Measurements from ENCODE around the gene EPN3.

The EPN3 gene

GRCh38 chr17:50536683-50537646 is 4.4 kb downstream of the EPN3 start:
- no peak for DNase-seq

GRCh38 chr17:50537721-50538548 is 5.4 kb downstream of the EPN3 start:
- DNase-seq, result no peak

- no peak for DNase-seq
Observed at GRCh38 chr17:50538549-50539410, 6.2 kb downstream of the EPN3 start.

DNA sequence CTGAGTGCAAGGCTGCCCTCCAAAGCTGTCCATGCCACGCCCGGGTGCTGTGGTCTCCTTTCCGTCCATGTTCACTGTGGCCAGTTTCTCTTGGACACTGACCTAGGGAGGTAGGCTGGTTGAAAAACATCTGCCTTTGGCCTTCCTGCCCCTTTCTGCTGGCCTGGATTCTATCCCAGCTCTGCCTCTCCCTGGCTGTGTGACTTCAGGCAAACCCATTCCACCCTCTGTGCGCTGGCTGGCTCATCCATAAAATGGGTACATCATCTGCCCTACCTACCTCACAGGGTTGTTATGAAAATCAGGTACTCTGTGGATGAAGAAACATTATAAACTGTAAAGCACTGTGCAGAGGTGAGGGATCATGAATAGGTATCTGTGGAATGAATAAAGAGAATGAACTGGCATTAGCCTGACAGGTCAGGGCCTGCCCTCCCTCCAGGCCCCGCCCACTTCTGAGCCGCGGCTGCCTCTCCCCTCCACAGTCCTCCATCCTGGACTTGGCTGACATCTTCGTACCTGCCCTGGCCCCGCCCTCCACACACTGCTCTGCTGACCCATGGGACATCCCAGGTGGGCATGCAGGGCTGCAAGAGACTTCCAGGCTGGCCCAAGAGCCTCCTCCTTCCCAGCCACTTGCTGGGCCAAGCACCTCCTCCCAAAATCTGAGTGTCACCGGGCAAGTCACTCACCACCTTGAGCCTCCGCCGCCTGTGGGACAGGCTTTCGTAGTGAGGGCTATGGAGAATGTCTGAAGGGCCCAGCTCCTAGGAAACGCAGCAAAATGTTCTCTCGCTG is 7.4 kb downstream of the EPN3 start:
- no peak for DNase-seq

- DNase-seq, result no peak
Observed at GRCh38 chr17:50540560-50541401, 8.2 kb downstream of the EPN3 start.

GRCh38 chr17:50541402-50541715 is 8.8 kb downstream of the EPN3 start:
- DNase-seq, result no peak

- DNase-seq, result peak; percentile 82
Observed at GRCh38 chr17:50541716-50542688, 9.5 kb downstream of the EPN3 start.

GRCh38 chr17:50542795-50543774 is 10.6 kb downstream of the EPN3 start:
- DNase-seq, result no peak

DNA sequence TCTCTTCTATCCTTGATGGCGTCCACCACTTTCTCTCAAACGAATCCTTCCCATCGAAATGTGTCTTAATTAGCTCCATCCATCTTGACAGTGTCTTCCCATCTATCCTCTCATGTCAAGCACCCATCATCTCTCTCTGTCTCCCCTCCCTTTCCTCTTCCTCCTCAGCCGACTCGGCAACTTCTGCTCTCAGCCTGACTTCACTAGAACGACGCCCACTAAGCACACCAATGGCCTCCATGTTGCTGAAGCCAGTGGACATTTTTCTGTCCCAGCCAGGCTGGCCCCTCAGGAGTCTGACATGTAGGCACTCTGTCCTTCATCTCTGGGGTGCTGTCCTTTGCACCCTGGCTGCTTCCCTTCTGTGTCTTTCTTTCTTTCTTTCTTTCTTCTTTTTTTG is 12.0 kb downstream of the EPN3 start:
- DNase-seq, result no peak

DNA sequence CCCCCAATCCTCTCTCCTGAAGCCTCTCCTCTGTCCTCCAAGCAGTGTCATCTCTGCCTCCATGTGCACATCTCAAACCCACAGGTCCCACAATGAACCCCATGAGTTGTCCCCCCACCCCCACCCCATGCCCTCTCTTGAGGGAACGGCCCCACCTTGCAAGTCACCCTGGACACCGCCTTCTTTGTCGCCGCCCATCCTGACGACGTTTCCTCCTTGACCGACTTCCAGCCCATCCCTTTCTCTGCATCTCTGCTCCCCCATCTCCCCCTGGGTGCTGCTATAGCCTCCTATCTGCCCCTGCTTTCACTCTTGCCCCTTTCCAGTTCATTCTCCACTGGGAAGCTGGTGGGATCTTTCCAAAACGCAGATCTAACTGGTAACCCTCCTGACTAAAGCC is 12.8 kb downstream of the EPN3 start:
- no peak for DNase-seq

DNA sequence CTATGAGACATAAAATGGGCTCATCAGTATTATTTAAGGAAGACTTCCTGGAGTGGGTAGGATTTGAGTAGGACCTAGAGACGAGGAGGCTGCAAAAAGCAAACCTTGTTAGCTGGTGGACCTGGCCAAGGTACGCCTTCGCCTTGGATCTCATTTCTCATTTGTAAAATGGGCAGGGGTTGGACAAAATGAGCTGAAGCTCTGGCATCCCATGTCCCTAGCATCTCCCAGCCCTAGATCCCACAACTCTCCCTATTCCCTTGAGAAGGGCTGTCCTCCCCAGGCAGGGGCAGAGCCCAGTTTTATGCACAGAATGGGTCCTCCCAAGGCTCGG is 14.1 kb downstream of the EPN3 start:
- DNase-seq, result no peak

GRCh38 chr17:50547035-50547735 is 14.7 kb downstream of the EPN3 start, which contains the start of gene SPATA20:
Gene SPATA20, plus strand, starts transcription at chr17:50547174. Its CDS starts 35 bp downstream, at chr17:50547209.
- peak; percentile 84 for DNase-seq

GRCh38 chr17:50547736-50548083 is 15.2 kb downstream of the EPN3 start:
- no peak for DNase-seq

DNA sequence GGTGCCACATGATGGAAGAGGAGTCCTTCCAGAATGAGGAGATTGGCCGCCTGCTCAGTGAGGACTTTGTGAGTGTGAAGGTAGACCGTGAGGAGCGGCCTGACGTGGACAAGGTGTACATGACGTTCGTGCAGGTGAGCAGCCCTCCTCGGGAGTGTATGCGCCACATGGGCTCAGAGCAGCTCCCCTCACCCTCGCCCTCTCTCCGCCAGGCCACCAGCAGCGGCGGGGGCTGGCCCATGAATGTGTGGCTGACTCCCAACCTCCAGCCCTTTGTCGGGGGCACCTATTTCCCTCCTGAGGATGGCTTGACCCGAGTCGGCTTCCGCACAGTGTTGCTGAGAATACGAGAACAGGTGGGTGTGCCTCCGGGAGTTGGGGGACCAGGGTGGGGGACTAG is 16.3 kb downstream of the EPN3 start:
- DNase-seq, result no peak

- no peak for DNase-seq
Observed at GRCh38 chr17:50549256-50549941, 16.9 kb downstream of the EPN3 start.

DNA sequence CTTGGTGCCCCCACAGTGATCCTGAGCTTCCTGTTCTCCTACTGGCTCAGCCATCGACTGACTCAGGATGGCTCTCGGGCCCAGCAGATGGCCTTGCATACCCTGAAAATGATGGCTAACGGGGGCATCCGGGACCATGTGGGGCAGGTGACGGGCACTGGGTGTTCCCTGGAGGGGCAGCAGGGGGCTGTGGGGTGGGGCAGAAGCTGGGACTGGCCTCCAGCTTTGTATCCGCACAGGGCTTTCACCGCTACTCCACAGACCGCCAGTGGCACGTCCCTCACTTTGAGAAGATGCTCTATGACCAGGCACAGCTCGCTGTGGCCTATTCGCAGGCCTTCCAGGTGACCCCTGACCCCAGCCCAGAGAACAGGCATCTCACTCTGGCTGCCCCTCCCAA is 17.4 kb downstream of the EPN3 start:
- DNase-seq, result no peak

DNA sequence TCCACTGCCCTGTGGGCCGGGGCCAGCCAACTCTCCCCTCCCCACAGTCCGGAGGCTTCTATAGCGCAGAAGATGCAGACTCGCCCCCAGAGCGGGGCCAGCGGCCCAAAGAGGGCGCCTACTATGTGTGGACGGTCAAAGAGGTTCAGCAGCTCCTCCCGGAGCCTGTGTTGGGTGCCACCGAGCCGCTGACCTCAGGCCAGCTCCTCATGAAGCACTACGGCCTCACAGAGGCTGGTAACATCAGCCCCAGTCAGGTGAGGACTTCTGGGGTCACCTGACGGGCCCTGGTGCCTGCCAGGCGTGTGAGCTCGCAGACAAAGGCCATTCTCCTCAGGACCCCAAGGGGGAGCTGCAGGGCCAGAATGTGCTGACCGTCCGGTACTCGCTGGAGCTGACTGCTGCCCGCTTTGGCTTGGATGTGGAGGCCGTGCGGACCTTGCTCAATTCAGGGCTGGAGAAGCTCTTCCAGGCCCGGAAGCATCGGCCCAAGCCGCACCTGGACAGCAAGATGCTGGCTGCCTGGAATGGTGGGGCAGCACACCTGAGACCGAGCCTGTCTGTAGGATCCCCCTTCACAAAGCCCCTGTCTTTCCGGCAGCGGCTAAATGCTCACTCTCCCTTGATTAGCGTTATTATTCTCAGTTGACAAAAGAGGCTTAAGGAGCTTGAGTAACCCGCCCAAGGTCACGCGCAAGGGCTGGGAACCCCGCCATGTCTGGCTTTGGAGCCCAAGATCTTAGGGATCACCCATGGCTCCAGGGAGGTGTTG is 18.3 kb downstream of the EPN3 start:
- no peak for DNase-seq

Data from CD4-positive, alpha-beta T cell treated with Interleukin-21 for 1 hour (primary cell).